GM10266 (cell line): ENCODE measurements around the gene SCN2A.

Experiments used
- DNase-seq: peaks from one replicate; pipeline ENCODE4 v3.0.0; 2012; ENCODE audit errors: extremely low spot score
- TF ChIP-seq, protein P1 (sequence below): IDR thresholded peaks from 2 replicates; pipeline ENCODE4 v1.5.1; 2012; ENCODE audit warnings: mild to moderate bottlenecking, low read depth; ENCODE audit not compliant: control insufficient read depth, insufficient read depth; ENCODE audit errors: missing control alignments

Gene SCN2A

DNA sequence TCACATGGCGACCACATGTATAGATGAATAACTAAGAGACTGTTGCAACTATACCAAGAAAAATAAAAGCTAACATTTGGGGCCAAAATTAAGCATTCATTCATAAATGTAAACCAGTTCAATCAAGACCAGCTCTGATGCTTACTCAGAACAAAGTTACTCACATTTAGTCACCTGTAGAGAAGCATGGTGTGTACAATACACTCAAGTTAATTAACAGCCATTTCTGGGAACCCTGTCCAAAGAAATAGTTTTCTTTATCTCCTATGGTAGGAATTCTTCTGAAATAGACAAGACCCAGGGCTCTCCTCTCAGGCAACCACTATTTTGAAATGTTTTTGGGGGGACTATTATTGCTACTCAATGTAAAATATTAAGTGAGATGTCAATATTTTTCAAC, 37.0 kb upstream of the SCN2A start:
- TF ChIP-seq, protein P1, sequence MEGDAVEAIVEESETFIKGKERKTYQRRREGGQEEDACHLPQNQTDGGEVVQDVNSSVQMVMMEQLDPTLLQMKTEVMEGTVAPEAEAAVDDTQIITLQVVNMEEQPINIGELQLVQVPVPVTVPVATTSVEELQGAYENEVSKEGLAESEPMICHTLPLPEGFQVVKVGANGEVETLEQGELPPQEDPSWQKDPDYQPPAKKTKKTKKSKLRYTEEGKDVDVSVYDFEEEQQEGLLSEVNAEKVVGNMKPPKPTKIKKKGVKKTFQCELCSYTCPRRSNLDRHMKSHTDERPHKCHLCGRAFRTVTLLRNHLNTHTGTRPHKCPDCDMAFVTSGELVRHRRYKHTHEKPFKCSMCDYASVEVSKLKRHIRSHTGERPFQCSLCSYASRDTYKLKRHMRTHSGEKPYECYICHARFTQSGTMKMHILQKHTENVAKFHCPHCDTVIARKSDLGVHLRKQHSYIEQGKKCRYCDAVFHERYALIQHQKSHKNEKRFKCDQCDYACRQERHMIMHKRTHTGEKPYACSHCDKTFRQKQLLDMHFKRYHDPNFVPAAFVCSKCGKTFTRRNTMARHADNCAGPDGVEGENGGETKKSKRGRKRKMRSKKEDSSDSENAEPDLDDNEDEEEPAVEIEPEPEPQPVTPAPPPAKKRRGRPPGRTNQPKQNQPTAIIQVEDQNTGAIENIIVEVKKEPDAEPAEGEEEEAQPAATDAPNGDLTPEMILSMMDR, result no peak
- DNase-seq, result no peak

DNA sequence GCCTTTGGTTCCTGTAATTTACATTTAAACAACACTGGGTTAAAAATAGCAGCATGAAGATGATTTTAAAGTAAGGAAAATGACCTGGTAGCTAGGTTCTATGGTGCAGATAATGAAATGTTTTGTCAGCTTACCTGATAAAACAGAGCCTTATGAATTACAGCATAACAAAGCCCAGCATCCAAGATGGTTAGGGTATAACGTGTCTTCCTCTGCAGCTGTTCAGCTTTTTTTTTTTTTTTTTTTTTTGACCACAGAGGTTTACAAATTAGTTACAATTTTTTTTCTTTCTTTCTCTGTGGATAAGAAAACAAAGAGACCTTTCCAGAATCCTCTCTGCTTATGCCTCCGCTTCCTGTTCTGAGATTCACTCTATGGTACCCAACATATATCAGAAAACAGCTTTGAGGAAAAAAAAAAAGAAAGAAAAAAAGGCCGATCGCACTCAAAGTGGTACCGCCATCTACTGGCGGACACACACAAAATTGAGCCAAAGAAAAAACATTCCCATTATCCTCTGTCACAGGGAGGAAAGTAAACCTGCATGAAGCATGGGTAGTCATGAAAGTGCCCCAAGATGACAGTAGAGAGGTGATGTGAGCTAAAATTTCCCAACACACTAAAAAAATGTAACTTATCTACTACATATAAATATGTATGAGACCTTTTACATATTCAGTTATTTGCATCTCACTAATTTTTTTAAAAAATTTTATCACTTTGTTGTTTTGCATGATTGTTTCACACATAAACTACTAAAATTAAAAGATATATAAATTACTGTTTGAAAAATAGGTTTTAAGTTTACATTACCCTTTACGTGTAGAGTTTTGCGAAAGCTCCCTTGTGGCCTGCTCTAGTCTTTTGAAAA, 35.3 kb upstream of the SCN2A start, which contains the start of gene SCN3A:
Gene SCN3A, minus strand, starts transcription at position 362 of the 871 bp plus-strand sequence. CDS start 27,656 bp downstream, outside the sequence.
- peak; percentile 8 for DNase-seq
- TF ChIP-seq, protein P1, result peak; percentile 69

DNA sequence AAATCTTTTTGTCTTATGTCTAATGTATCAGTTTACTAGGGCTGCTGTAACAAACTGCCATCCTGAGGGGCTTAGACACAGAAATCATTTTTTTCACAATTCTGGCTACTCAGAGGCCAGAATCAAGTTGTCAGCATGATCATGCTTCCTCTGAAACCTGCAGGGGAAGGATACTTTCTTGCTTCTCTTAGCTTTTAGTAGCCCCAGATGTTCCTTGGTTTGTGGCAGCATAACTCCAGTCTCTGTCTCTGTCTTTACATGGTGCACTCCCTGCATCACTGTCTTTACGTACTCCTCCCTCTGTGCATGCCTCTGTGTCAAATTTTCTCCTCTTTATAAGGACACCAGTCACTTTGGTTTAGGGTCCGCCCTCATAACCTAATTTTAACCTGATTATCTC, 33.3 kb upstream of the SCN2A start:
- DNase-seq, result no peak
- TF ChIP-seq, protein P1, result no peak

DNA sequence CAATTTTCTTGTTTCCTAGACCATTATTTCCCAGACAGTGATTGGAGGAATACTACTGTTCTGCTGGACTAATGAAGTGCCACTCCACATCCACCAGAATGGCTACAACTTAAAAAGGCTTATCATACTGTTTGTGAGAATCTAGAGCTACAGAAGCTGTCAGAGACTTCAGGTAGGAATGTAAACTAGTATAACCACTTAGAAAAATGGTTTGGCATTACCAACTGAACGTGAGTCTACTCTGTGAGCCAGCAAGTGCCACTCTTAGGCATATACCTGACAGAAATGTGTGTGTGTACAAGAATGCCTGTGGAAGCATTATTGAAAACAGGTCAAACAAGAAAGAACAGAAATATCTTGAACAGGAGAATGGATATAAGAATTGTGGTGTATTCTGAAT, 31.1 kb upstream of the SCN2A start:
- DNase-seq, result no peak
- TF ChIP-seq, protein P1, result no peak

DNA sequence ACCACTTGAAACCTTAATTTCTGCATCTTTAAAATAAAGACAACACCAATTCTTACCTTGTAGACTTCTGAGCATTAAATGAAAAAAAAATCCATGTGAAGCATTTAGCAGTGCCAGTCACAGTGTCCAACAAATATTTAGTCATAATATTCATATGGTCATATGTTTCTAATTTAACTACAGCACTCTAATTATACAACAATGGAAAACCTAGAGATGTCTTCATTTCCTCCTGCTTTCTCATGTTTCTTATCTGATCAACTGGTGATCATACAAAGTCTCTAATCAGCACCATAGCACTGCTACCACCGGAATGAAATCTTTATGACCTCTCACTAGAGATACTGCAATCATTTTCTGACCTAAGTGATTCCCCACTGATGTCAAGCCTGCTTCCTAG, 25.1 kb upstream of the SCN2A start:
- no peak for DNase-seq
- TF ChIP-seq, protein P1, result no peak

DNA sequence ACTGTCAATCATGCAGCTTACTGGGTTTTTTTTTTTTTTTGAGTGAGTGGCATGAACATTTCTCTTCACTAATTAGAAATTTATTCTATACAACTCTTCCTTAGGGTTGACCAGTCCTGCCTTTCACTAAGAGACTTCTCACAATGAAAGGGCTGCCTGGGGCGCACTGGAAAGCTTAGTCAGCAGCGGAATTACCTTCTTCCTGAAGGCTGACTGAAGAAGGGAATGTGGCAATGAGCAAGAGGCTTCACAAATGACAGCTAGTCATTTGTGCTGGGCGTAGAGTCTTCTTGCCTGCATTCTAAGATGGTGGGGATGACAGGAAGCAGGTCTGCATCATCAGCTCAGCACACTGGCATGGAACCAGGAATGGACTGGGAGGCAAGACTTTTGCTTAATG, 19.7 kb upstream of the SCN2A start:
- TF ChIP-seq, protein P1, result no peak
- DNase-seq, result no peak

DNA sequence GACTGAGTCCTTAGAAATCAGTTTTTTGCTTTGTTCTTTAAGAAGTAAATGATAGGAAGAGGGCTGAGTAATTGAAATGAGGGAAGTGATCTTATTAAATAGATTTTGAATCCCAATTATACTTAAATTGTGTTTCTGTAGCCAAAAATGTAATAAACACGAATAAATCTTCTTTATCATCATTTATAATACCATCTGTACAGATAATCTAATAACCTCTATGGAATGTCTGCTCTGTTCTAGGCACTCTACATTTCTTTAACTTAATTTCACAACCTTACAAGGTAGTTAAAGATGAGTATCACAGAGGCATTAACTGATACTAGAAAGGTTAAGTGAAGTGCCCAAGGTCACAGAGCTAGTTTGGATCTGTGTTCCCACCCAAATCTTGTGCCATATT, 14.3 kb upstream of the SCN2A start:
- no peak for DNase-seq
- TF ChIP-seq, protein P1, result no peak
